Glutamatergic neuron (in vitro differentiated cells): ENCODE results near the gene UBLCP1. TPM values are rescaled to one million over a fixed set of nuclear protein-coding genes. Genes with fewer than 3 reads are reported as not detected.
"Not testable (repeated sequence)": the region's sequence is repeated elsewhere in the genome, so short reads cannot be mapped to it uniquely, and the experiment has no call there.

ENCODE experiments used
- DNase-seq: peaks from one replicate; pipeline ENCODE4 v3.0.0; 2022
- H3K27ac Mint-ChIP-seq: one replicate; pipeline ENCODE4 v1.8.0; 2020; ENCODE audit warnings: mild to moderate bottlenecking, mixed read lengths, inconsistent platforms; ENCODE audit not compliant: unreplicated experiment
- H3K27me3 Mint-ChIP-seq: one replicate; pipeline ENCODE4 v1.8.0; 2020; ENCODE audit warnings: mild to moderate bottlenecking, moderate library complexity, mixed read lengths, inconsistent platforms; ENCODE audit not compliant: unreplicated experiment
- H3K36me3 Mint-ChIP-seq: one replicate; pipeline ENCODE4 v1.8.0; 2020; ENCODE audit warnings: mild to moderate bottlenecking, mixed read lengths, inconsistent platforms; ENCODE audit not compliant: unreplicated experiment
- H3K4me1 Mint-ChIP-seq: one replicate; pipeline ENCODE4 v1.8.0; 2020; ENCODE audit warnings: mild to moderate bottlenecking, low read depth, mixed read lengths, inconsistent platforms; ENCODE audit not compliant: unreplicated experiment
- H3K4me3 Mint-ChIP-seq: one replicate; pipeline ENCODE4 v1.8.0; 2020; ENCODE audit warnings: mild to moderate bottlenecking, mixed read lengths, inconsistent platforms; ENCODE audit not compliant: unreplicated experiment
- H3K9me3 Mint-ChIP-seq: one replicate; pipeline ENCODE4 v1.8.0; 2020; ENCODE audit warnings: mild to moderate bottlenecking, moderate library complexity, mixed read lengths, inconsistent platforms; ENCODE audit not compliant: unreplicated experiment
- CTCF ChIP-seq: fragments of 200-600 bp; sonication (generic); IDR thresholded peaks from one replicate; pipeline ENCODE4 v1.5.0; 2021; ENCODE audit not compliant: partially characterized antibody, unreplicated experiment
- total RNA-seq: library from RNA; stranded (reverse); fragmentation: NEBNext Ultra II Directional; extraction: Animal tissue kit (Norgen Biotek cat#: 25700); gene quantifications from one replicate; pipeline ENCODE4 v1.2.1, GENCODE V29; 2021; ENCODE audit not compliant: unreplicated experiment

Gene UBLCP1
- total RNA-seq, 1 donor from 2014 or later: 24.3 TPM

- no peak for DNase-seq
- no peak overlapping the region for H3K27ac Mint-ChIP-seq
- H3K27me3 Mint-ChIP-seq: no peaks in the 10 kb centered on the region
- TF ChIP-seq CTCF: no peak
- H3K9me3 Mint-ChIP-seq: peaks cover 4% of the 10 kb centered on the region
- no peak overlapping the region for H3K4me3 Mint-ChIP-seq
- peaks cover 34% of the 10 kb centered on the region for H3K36me3 Mint-ChIP-seq
- H3K4me1 Mint-ChIP-seq: no peaks in the 10 kb centered on the region
Measured at GRCh38 chr5:159301466-159301865, 38.4 kb downstream of the UBLCP1 start.

GRCh38 chr5:159301929-159302860, 39.1 kb downstream of the UBLCP1 start:
- not testable (repeated sequence) for H3K27ac Mint-ChIP-seq, H3K27me3 Mint-ChIP-seq, H3K4me3 Mint-ChIP-seq, H3K9me3 Mint-ChIP-seq, H3K4me1 Mint-ChIP-seq, DNase-seq
- H3K36me3 Mint-ChIP-seq: peaks cover 29% of the 10 kb centered on the region

- TF ChIP-seq CTCF: no peak
- DNase-seq: no peak
- H3K4me1 Mint-ChIP-seq: no peaks in the 10 kb centered on the region
- no peak overlapping the region for H3K27ac Mint-ChIP-seq
- H3K36me3 Mint-ChIP-seq: peaks cover 21% of the 10 kb centered on the region
- H3K27me3 Mint-ChIP-seq: no peaks in the 10 kb centered on the region
- H3K9me3 Mint-ChIP-seq: peaks cover 4% of the 10 kb centered on the region
- no peak overlapping the region for H3K4me3 Mint-ChIP-seq
Measured at GRCh38 chr5:159303286-159303685, 40.2 kb downstream of the UBLCP1 start.

GRCh38 chr5:159304961-159305595, 42.0 kb downstream of the UBLCP1 start:
- Mint-ChIP-seq H3K27me3 (peaks cover 2% of the 10 kb centered on the region), H3K4me1 (no peaks in the 10 kb centered on the region)

More at GRCh38 chr5:159304961-159305595, 42.0 kb downstream of the UBLCP1 start:
- DNase-seq: no peak
- Mint-ChIP-seq H3K36me3 (peaks cover 17% of the 10 kb centered on the region), H3K9me3 (peaks cover 4% of the 10 kb centered on the region), H3K4me3 (no peak overlapping the region), H3K27ac (no peak overlapping the region)
- TF ChIP-seq CTCF: no peak
